ENCODE measurements around the gene STXBP5.

GRCh38 chr6:147285087-147285855, 81.1 kb downstream of the STXBP5 start:
- peak; percentile 47 for TF ChIP-seq CTCF (IDR thresholded peaks at IDR 0.05; ENCODE audit: low read depth, low read length)
- no peak for TF ChIP-seq EZH2phosphoT487 (IDR thresholded peaks at IDR 0.05; ENCODE audit: low read depth)
